Activated CD4-positive, alpha-beta T cell treated with anti-CD3 and anti-CD28 coated beads, Interleukin-2, amount 50 U/mL, for 16 hours (primary cell): ENCODE data around the gene YIPF3.
A peak's percentile ranks its signal among the peaks of the same experiment; 100 is the strongest.
"Not testable (repeated sequence)": the region's sequence is repeated elsewhere in the genome, so short reads cannot be mapped to it uniquely, and the experiment has no call there.

Experiments used
- DNase-seq: peaks from one replicate; pipeline ENCODE4 v3.0.0-alpha.2; 2020

The YIPF3 gene

GRCh38 chr6:43491750-43492661 is 24.7 kb downstream of the YIPF3 start:
- no peak for DNase-seq

- DNase-seq, result no peak
Observed at GRCh38 chr6:43490523-43490939, 26.2 kb downstream of the YIPF3 start.

- DNase-seq, result no peak
Observed at GRCh38 chr6:43489277-43490072, 27.3 kb downstream of the YIPF3 start.

GRCh38 chr6:43488667-43489276 is 28.0 kb downstream of the YIPF3 start:
- DNase-seq, result no peak

GRCh38 chr6:43481591-43482236 is 35.0 kb downstream of the YIPF3 start:
- DNase-seq, result peak; percentile 36

GRCh38 chr6:43481075-43481474 is 35.7 kb downstream of the YIPF3 start:
- DNase-seq, result peak; percentile 40

- DNase-seq, result no peak
Observed at GRCh38 chr6:43478008-43478372, 38.7 kb downstream of the YIPF3 start.

- DNase-seq, result peak; percentile 95
Observed at GRCh38 chr6:43477235-43478007, 39.3 kb downstream of the YIPF3 start, which contains the start of gene TJAP1. TJAP1 (plus strand) TSS chr6:43477570; CDS start chr6:43499002, 21,432 bp downstream.

- DNase-seq, result no peak
Observed at GRCh38 chr6:43476746-43477145, 40.0 kb downstream of the YIPF3 start.

- no peak for DNase-seq
Observed at GRCh38 chr6:43475516-43475915, 41.2 kb downstream of the YIPF3 start.

- no peak for DNase-seq
Observed at GRCh38 chr6:43472515-43472914, 44.2 kb downstream of the YIPF3 start.

- no peak for DNase-seq
Observed at GRCh38 chr6:43471399-43471798, 45.3 kb downstream of the YIPF3 start.

- no peak for DNase-seq
Observed at GRCh38 chr6:43469947-43470346, 46.8 kb downstream of the YIPF3 start.

- DNase-seq, result no peak
Observed at GRCh38 chr6:43468748-43469681, 47.7 kb downstream of the YIPF3 start.

- no peak for DNase-seq
Observed at GRCh38 chr6:43468240-43468639, 48.5 kb downstream of the YIPF3 start.

- no peak for DNase-seq
Observed at GRCh38 chr6:43467752-43468151, 49.0 kb downstream of the YIPF3 start.

- not testable (repeated sequence) for DNase-seq
Observed at GRCh38 chr6:43467265-43467664, 49.5 kb downstream of the YIPF3 start.

- no peak for DNase-seq
Observed at GRCh38 chr6:43465948-43466347, 50.8 kb downstream of the YIPF3 start.

- DNase-seq, result no peak
Observed at GRCh38 chr6:43464337-43464736, 52.4 kb downstream of the YIPF3 start.

- DNase-seq, result no peak
Observed at GRCh38 chr6:43461936-43462335, 54.8 kb downstream of the YIPF3 start.
